Peyer's patch (tissue), 4 donors: Measurements from ENCODE around the gene ALKBH3.

Experiments
- POLR2A ChIP-seq, 2 donors: fragments of 450-650 bp; IDR thresholded peaks; one replicate each; pipeline ENCODE4 v1.5.1; 2017; ENCODE audit warnings: antibody characterized with exemption in 2 of 2, mild to moderate bottlenecking in 2 of 2, moderate library complexity in 2 of 2
- TF ChIP-seq, protein P1 (sequence below), 6 experiments: fragments of 450-650 bp in 4 of 6; fragments of 200-600 bp in 2 of 6; sonication (generic) in 1 of 6; IDR thresholded peaks; one replicate each; pipeline ENCODE4 v1.5.1; 2017 to 2019; ENCODE audit warnings: antibody characterized with exemption in 6 of 6, mild to moderate bottlenecking in 3 of 6, moderate library complexity in 1 of 6

GRCh38 chr11:43866520-43866919 lies 14.1 kb upstream of the ALKBH3 start:
- TF ChIP-seq, protein P1, sequence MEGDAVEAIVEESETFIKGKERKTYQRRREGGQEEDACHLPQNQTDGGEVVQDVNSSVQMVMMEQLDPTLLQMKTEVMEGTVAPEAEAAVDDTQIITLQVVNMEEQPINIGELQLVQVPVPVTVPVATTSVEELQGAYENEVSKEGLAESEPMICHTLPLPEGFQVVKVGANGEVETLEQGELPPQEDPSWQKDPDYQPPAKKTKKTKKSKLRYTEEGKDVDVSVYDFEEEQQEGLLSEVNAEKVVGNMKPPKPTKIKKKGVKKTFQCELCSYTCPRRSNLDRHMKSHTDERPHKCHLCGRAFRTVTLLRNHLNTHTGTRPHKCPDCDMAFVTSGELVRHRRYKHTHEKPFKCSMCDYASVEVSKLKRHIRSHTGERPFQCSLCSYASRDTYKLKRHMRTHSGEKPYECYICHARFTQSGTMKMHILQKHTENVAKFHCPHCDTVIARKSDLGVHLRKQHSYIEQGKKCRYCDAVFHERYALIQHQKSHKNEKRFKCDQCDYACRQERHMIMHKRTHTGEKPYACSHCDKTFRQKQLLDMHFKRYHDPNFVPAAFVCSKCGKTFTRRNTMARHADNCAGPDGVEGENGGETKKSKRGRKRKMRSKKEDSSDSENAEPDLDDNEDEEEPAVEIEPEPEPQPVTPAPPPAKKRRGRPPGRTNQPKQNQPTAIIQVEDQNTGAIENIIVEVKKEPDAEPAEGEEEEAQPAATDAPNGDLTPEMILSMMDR (IDR thresholded peaks at IDR 0.05) = no peak
- no peak for TF ChIP-seq POLR2A (IDR thresholded peaks at IDR 0.05)
